Dermis lymphatic vessel endothelial cell (primary cell): ENCODE data around the gene OXSR1. TPM values are rescaled to one million over a fixed set of nuclear protein-coding genes. Genes with fewer than 3 reads are reported as not detected.

Experiments
- total RNA-seq: library from RNA; depleted of rRNA; stranded (reverse); fragments of >200 nt; gene quantifications from 2 replicates; pipeline ENCODE4 v1.2.1, GENCODE V29; 2014

The OXSR1 gene
- total RNA-seq = 29.7 and 30.8 TPM in 2 replicates

GRCh38 chr3:38164952-38165721 is at the start of gene OXSR1:
Gene OXSR1, plus strand, starts transcription at chr3:38165537. Its CDS starts 340 bp downstream, at chr3:38165877.

GRCh38 chr3:38136777-38137614 is 28.3 kb upstream of the OXSR1 start, which contains the start of gene ACAA1:
Gene ACAA1, minus strand, starts transcription at chr3:38137127. Its CDS starts 92 bp downstream, at chr3:38137035.

GRCh38 chr3:38138349-38139190 is 26.8 kb upstream of the OXSR1 start, which contains the start of gene MYD88:
Gene MYD88, plus strand, starts transcription at chr3:38138661. Its CDS starts 40 bp downstream, at chr3:38138701.

GRCh38 chr3:38265604-38266307 is 100.4 kb downstream of the OXSR1 start, which contains the start of gene SLC22A13:
Gene SLC22A13, plus strand, starts transcription at chr3:38265812. Its CDS starts 49 bp downstream, at chr3:38265861.

GRCh38 chr3:38281895-38282686 is 116.8 kb downstream of the OXSR1 start, which contains the start of gene SLC22A14:
Gene SLC22A14, plus strand, starts transcription at chr3:38282294. Its CDS starts 23,733 bp downstream, at chr3:38306027.

Other genes starting within 250 kb of the OXSR1 start
- 1.8 and 2.1 TPM in 2 replicates for gene VILL, start 174.8 kb upstream of the OXSR1 start, total RNA-seq
- 16.5 and 17.7 TPM in 2 replicates for gene PLCD1, start 135.9 kb upstream of the OXSR1 start, total RNA-seq
- gene DLEC1, start 126.3 kb upstream of the OXSR1 start, total RNA-seq = not detected in 2 replicates
- gene ACAA1, start 28.4 kb upstream of the OXSR1 start, total RNA-seq = 27.8 and 36.7 TPM in 2 replicates
- 14.7 and 17.4 TPM in 2 replicates for gene MYD88, start 26.9 kb upstream of the OXSR1 start, total RNA-seq
- 0.09 and 0.11 TPM in 2 replicates for gene SLC22A13, start 100.3 kb downstream of the OXSR1 start, total RNA-seq
- gene SLC22A14, start 116.8 kb downstream of the OXSR1 start, total RNA-seq = under 0.01 TPM in 2 replicates
- gene XYLB, start 181.2 kb downstream of the OXSR1 start, total RNA-seq = 0.98 and 2.1 TPM in 2 replicates